Epidermal melanocyte (primary cell): ENCODE results near the gene CNPY2.
"Not testable (repeated sequence)": the region's sequence is repeated elsewhere in the genome, so short reads cannot be mapped to it uniquely, and the experiment has no call there.

Experiments used
- DNase-seq: peaks from one replicate; pipeline ENCODE4 v3.0.0; 2011; ENCODE audit warnings: low spot score; ENCODE audit not compliant: insufficient read length

CNPY2 gene

GRCh38 chr12:56333679-56334489 is 18.1 kb upstream of the CNPY2 start, which contains the start of gene PAN2:
Gene PAN2, minus strand, starts transcription at chr12:56334000. Its CDS starts 906 bp downstream, at chr12:56333094.
- peak; percentile 98 for DNase-seq

DNA sequence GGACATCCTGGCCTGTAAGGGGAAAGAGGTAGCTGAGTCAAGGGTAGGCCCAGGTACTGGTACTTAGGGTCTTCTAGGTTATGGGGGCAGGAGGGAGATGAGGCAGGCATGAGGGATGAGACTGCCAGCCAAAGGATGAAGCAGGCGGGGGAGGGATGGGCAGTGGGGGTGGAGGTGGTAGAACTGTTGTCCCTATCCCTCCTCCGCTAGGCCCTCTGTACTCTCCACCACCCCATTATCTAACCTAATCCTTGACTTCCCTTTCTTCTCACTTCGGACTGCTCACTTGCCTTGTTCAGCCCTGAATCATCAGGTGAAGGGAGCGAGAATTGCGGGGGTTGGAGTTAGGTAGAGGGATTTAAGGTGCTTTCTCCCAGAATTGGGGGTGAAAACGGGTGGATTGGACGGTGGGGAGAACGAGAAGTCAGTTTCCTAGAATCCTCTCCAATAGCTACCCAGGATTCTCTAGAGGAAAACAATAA is 17.4 kb upstream of the CNPY2 start:
- DNase-seq: no peak

DNA sequence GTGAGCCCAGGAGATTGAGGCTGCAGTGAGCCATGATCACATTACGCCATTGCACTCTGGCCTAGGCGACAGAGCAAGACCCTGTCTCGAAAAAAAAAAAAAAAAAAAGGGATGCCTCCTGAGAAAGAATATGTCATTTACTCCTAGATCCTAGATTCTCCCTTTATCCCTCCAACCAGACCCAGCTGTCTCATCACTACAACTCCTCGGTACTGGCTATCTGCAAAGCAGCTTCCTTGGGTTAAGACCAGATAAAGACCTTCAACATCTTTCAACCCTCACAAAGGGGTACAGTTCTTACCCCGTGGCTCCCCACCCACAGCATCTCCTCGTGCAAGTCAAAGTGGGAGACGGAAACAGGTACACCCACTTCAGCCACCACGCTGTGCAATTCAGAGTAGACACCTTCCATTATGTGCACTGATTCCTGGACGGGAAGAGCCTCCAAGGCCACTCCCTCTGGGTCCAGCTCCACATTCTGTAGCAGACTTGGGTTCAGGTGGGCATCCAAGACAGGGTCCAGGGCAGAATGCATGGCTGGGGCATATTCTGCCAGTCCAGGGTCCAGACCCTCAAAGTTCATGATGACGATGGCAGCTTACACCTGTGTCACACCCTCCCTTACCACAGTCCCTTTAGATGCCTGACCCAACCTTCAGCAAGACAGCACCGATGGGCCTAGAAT is 16.9 kb upstream of the CNPY2 start:
- DNase-seq: no peak

GRCh38 chr12:56330936-56331490 is 15.2 kb upstream of the CNPY2 start:
- DNase-seq: no peak

- DNase-seq: no peak
Observed at GRCh38 chr12:56326533-56326932, 10.7 kb upstream of the CNPY2 start.

DNA sequence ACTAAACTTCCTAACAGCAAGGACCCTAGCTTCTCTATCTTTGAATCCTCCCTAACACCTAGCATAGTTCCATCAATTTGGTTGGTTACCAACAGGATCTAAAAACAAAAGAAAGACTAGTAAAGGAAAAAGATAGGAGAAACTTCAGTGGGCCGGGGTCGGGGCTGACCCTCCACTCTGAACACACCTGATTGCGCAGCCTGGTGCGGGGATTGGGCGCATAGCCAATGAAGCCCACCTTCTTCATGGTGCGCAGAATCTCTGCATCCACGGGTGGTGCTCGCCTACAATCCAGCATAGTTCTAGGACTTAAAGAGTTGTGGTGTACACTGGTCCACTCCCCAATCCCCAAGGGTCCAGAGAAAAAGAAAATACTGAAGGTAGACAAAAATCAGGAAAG is 10.3 kb upstream of the CNPY2 start:
- no peak for DNase-seq

GRCh38 chr12:56324206-56324605 is 8.4 kb upstream of the CNPY2 start:
- DNase-seq: no peak

GRCh38 chr12:56321610-56322009 is 5.8 kb upstream of the CNPY2 start:
- not testable (repeated sequence) for DNase-seq

- no peak for DNase-seq
Observed at GRCh38 chr12:56321027-56321426, 5.2 kb upstream of the CNPY2 start.

DNA sequence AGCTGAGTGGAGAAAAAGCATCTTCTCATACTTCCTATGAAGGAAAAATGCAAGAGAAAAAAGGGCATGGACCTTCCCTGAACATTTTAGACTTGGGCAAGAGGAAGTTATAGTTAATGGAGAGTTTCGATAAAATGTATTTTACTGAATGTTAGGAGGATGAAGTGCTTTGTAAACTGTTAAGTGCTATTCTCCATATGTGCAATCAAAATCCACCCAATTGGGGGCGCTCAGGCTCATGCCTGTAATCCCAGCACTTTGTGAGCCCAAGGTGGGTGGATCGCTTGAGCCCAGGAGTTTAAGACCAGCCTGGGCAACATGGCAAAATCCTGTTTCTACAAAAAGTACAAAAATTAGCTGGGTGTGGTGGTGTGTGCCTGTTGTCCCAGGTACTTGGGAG is 1.9 kb upstream of the CNPY2 start:
- DNase-seq: no peak

GRCh38 chr12:56315249-56315621 is 553 bp downstream of the CNPY2 start:
- peak; percentile 65 for DNase-seq

GRCh38 chr12:56311003-56311402 is 4.8 kb downstream of the CNPY2 start:
- no peak for DNase-seq

DNA sequence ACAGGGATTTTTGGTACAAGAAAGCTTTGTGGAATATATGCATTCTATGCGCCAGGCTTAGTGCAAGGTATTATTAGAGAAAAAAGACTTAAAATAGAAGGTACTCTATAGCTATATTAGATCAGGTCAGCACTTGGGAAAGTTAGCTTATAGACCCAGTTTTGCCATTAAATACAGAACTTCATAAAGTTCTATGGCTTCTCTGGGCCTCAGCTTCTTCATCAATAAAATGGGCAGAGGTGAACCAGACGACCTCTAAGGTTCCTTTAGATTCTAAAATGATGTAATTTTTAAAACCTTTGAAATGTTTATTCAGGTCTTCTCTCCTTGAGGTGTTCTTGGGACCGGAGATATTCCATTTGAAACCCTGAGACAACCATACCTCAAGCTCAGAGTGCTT is 7.1 kb downstream of the CNPY2 start:
- DNase-seq: no peak

DNA sequence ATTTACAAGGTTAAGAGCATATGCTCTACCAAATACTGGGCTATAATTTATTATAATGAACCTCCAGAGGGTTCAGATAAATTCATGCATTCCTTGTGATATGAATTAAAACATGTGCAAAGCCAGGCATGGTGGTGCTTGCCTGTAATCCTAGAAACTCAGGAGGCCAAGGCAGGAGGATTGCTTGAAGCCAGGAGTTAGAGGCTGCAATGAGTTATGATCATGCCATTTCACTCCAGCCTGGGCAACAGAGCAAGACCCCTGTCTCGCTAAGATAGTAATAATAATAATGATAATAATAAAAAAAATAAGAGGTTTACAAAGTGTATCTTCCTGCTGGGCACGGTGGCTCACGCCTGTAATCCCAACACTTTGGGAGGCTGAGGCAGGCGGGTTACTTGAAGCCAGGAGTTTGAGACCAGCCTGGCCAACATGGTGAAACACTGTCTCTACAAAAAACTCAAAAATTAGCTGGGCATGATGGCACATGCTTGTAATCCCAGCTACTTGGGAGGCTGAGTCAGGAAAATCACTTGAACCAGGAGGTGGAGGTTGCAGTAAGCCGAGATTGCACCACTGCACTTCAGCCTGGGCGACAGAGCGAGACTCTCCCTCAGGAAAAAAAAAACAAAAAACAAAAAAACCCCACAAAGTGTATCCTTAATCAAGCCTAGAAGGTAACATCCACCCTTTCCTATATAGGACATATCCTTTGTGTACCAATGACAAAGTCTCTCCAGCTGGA is 8.4 kb downstream of the CNPY2 start:
- no peak for DNase-seq

- DNase-seq: no peak
Observed at GRCh38 chr12:56304872-56305590, 10.8 kb downstream of the CNPY2 start.

DNA sequence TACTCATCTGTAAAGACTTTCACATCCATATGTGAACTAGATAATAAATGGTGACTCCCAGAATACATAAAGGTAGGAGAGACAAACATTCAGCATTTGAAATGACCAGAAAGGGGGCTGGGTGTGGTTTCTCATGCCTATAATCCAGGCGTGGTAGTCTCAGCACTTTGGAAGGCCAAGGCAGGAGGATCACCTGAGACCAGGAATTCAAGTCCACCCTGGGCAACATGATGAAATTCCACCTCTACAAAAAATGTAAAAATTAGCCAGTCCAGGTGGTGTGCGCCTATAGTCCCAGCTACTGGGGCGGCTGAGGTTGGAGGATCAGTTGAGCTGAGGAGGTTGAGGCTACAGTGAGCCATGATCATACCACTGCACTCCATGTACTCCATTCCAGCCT is 11.5 kb downstream of the CNPY2 start:
- DNase-seq: no peak

DNA sequence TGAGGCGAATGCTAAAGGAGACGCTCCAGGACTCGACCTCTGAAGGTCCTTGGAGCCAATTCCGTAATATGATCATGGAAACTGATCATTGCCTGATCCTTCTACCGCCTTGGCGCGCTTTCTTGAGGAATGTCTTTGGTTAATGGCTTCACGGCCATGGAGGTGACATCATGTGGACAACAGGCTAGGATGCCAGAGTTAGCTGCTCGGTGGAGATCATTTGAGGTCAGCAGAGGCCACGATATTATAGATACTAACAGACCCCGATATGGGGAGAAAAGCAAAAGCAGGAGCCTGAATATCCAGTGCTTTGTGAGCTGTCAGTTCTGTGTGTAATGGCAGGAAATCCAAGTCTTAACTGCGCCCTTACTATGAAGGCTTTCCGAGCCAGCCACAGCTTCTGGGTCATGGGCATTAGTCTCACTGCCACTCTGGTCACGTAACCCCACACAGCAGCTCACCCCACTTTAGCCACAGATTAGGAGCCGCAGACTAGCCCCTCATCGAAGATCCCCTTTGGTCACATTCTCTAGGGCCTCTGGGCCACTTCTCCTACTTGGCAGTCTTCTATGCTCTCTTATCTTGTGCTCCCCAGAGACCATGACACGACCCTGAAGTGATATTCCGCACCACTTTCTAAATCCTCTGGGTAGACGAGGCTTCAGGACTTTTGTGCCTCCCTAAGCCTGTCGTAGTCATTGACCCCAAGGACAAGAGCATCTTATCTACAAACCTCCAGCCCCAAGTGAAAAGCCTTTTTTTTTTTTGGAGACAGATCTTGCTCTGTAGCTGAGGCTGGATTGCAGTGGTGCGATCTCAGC is 14.9 kb downstream of the CNPY2 start:
- peak; percentile 19 for DNase-seq

- DNase-seq: peak; percentile 93
Observed at GRCh38 chr12:56299853-56300643, 15.7 kb downstream of the CNPY2 start, which contains the start of gene CS. Gene CS, minus strand, starts transcription at chr12:56300330. Its CDS starts 129 bp downstream, at chr12:56300201.

GRCh38 chr12:56299308-56299852 is 16.4 kb downstream of the CNPY2 start:
- no peak for DNase-seq
